Osteocyte (in vitro differentiated cells): ENCODE measurements around the gene PARD3B. TPM values are rescaled to one million over a fixed set of nuclear protein-coding genes. Genes with fewer than 3 reads are reported as not detected.

Source experiments
- DNase-seq: peaks from one replicate; pipeline ENCODE4 v3.0.0; 2021; ENCODE audit warnings: mixed read lengths; ENCODE audit not compliant: unreplicated experiment; ENCODE audit errors: extremely low spot score
- H3K27ac Mint-ChIP-seq: one replicate; pipeline ENCODE4 v1.8.0; 2021; ENCODE audit warnings: mild to moderate bottlenecking, mixed read lengths; ENCODE audit not compliant: unreplicated experiment
- H3K27me3 Mint-ChIP-seq: one replicate; pipeline ENCODE4 v1.8.0; 2021; ENCODE audit warnings: mixed read lengths; ENCODE audit not compliant: unreplicated experiment
- H3K36me3 Mint-ChIP-seq: one replicate; pipeline ENCODE4 v1.8.0; 2021; ENCODE audit warnings: mixed read lengths; ENCODE audit not compliant: unreplicated experiment
- H3K4me1 Mint-ChIP-seq: one replicate; pipeline ENCODE4 v1.8.0; 2021; ENCODE audit warnings: mixed read lengths; ENCODE audit not compliant: unreplicated experiment
- H3K4me3 Mint-ChIP-seq: one replicate; pipeline ENCODE4 v1.8.0; 2021; ENCODE audit warnings: mild to moderate bottlenecking, moderate library complexity, mixed read lengths; ENCODE audit not compliant: unreplicated experiment
- H3K9me3 Mint-ChIP-seq: one replicate; pipeline ENCODE4 v1.8.0; 2021; ENCODE audit warnings: mixed read lengths; ENCODE audit not compliant: unreplicated experiment
- total RNA-seq: library from RNA; stranded (reverse); gene quantifications from 2 replicates; pipeline ENCODE4 v1.2.1, GENCODE V29; 2021
- TF ChIP-seq, protein P1 (sequence below): fragments of 200-600 bp; sonication (generic); IDR thresholded peaks from 2 replicates; pipeline ENCODE4 v1.5.0; 2021; ENCODE audit warnings: antibody characterized with exemption, mild to moderate bottlenecking, moderate library complexity

Gene PARD3B
- total RNA-seq, 1 donor from 2014 or later: 26.7 TPM

- Mint-ChIP-seq H3K27me3 (no peaks in the 10 kb centered on the region), H3K27ac (no peak overlapping the region), H3K4me3 (no peak overlapping the region), H3K9me3 (peaks cover 25% of the 10 kb centered on the region), H3K4me1 (peaks cover 25% of the 10 kb centered on the region), H3K36me3 (no peaks in the 10 kb centered on the region)
- TF ChIP-seq, protein P1, sequence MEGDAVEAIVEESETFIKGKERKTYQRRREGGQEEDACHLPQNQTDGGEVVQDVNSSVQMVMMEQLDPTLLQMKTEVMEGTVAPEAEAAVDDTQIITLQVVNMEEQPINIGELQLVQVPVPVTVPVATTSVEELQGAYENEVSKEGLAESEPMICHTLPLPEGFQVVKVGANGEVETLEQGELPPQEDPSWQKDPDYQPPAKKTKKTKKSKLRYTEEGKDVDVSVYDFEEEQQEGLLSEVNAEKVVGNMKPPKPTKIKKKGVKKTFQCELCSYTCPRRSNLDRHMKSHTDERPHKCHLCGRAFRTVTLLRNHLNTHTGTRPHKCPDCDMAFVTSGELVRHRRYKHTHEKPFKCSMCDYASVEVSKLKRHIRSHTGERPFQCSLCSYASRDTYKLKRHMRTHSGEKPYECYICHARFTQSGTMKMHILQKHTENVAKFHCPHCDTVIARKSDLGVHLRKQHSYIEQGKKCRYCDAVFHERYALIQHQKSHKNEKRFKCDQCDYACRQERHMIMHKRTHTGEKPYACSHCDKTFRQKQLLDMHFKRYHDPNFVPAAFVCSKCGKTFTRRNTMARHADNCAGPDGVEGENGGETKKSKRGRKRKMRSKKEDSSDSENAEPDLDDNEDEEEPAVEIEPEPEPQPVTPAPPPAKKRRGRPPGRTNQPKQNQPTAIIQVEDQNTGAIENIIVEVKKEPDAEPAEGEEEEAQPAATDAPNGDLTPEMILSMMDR: no peak
- DNase-seq: no peak
These were observed 402.9 kb downstream of the PARD3B start for GRCh38 chr2:204948024-204948763.

DNA sequence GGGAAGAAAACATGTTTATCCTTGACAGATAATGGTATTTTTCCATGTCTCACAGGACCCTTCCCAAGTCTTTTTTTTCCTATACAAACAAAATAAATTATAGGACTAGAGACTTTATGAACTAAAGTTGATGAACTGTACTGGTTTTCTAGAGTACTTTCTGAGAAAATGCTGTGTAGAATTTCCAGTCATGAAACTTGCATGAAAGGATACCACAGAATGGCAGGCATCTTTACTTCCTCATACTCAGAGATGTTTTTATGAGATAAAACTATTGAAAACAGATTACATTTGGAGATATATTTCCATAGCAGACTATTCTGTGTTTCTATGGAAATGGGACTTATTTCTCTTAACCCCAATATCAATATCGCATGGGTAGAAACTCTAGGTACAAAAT, 403.5 kb downstream of the PARD3B start:
- TF ChIP-seq, protein P1: no peak
- Mint-ChIP-seq H3K27ac (no peak overlapping the region), H3K36me3 (no peaks in the 10 kb centered on the region), H3K4me3 (no peak overlapping the region), H3K9me3 (peaks cover 23% of the 10 kb centered on the region), H3K27me3 (no peaks in the 10 kb centered on the region), H3K4me1 (peaks cover 25% of the 10 kb centered on the region)
- no peak for DNase-seq

GRCh38 chr2:204950695-204951346, 405.5 kb downstream of the PARD3B start:
- DNase-seq: no peak
- TF ChIP-seq, protein P1: no peak
- H3K36me3 Mint-ChIP-seq: no peaks in the 10 kb centered on the region
- H3K9me3 Mint-ChIP-seq: peaks cover 9% of the 10 kb centered on the region
- H3K27ac Mint-ChIP-seq: peak overlapping the region; percentile 63
- H3K4me3 Mint-ChIP-seq: no peak overlapping the region
- peaks cover 25% of the 10 kb centered on the region for H3K4me1 Mint-ChIP-seq
- H3K27me3 Mint-ChIP-seq: no peaks in the 10 kb centered on the region

DNA sequence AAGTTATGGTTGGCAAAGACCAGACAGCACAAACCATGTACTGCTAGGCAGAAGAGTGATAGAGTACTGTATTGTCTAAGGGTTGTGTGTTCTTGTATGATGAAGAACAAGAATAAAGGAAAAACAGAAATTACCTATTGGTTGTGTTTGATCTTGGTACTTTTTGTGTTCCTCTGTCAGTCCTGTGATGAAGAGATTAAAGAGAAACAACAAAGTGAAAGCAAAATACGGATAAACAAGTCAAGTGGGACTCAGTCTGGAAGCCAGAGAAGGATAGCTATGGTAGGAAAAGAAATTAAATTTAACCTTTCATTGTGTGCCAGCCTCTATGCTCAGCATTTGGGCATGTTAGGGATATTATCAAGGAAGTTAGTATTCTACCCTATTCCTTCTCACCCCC, 413.1 kb downstream of the PARD3B start:
- Mint-ChIP-seq H3K4me1 (no peaks in the 10 kb centered on the region), H3K36me3 (no peaks in the 10 kb centered on the region), H3K27ac (no peak overlapping the region), H3K4me3 (no peak overlapping the region), H3K9me3 (peaks cover 7% of the 10 kb centered on the region), H3K27me3 (no peaks in the 10 kb centered on the region)
- no peak for DNase-seq
- TF ChIP-seq, protein P1: no peak

GRCh38 chr2:204964414-204964813, 419.1 kb downstream of the PARD3B start:
- no peak overlapping the region for H3K27ac Mint-ChIP-seq
- TF ChIP-seq, protein P1: no peak

More at GRCh38 chr2:204964414-204964813, 419.1 kb downstream of the PARD3B start:
- Mint-ChIP-seq H3K9me3 (peaks cover 7% of the 10 kb centered on the region), H3K4me3 (no peak overlapping the region), H3K36me3 (peaks cover 6% of the 10 kb centered on the region), H3K27me3 (no peaks in the 10 kb centered on the region), H3K4me1 (peaks cover 12% of the 10 kb centered on the region)
- DNase-seq: no peak
